GM19193 (cell line): ENCODE results near the gene TEF.

Source experiments
- POLR2A ChIP-seq: IDR thresholded peaks from 4 replicates; pipeline ENCODE4 v1.6.1; 2011; ENCODE audit not compliant: insufficient read depth, insufficient read length; ENCODE audit errors: extremely low read depth

Gene TEF

DNA sequence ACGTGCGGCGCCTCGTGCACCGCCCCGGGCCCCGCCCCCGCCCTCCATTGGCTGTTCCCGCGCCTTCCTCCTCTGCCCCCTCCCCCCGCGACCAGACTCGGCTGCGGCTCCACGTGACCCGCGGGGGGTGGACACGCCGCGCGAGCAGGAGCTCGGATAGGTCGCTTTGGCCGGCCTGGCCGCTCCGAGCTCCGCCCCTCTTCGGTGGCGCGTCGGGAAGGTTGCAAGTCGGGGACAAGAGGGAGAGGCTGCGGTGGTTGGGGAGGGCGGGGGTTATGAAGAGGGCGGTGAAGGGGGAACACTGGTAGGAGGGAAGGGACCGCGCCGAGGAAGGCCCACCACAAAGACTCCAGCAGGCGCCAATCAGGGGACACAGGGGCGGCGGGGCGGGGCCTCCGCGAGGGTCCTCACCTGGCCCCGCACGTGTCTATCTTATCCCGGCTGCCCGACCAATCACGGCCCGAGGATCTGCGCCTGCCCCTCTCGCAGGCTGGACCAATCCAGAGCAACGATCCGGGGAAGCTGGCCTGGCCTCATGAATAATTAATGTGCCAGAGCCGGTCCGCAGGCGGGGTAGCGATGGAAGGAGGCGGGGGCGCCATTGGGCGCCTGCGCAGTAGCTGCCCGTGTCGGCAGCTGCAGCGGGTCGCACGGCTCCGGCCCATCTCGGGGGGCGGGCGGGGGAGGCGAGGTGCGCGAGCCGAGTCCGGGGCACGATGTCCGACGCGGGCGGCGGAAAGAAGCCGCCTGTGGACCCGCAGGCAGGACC, at the start of gene TEF:
TSS of gene TEF (plus strand) at position 614 of the 769 bp plus-strand sequence. CDS start at position 717, 103 bp downstream.
- no peak for TF ChIP-seq POLR2A

GRCh38 chr22:41332217-41332939, 49.4 kb upstream of the TEF start:
- TF ChIP-seq POLR2A: no peak

- TF ChIP-seq POLR2A: no peak
These were observed 47.9 kb upstream of the TEF start for GRCh38 chr22:41333806-41334205.

DNA sequence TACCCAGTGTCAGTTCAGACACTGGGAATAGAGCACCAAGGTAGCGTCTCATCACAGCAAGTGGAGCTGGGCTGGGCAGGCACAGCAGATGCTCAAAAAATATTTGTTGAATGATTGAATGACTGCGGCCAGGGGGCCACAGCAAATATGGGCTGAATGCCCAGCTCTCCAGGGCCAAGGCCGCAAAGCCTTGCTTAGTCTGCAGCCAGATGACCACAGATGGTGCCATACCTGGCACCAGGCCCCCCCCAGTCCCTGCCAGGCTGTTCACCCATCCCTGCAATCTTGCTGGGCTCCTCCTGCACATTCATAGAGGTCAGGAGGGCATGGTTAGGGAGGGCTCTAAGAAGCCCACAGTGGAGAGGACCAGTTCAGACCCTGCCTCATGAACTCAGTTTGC, 47.5 kb upstream of the TEF start:
- TF ChIP-seq POLR2A: no peak

DNA sequence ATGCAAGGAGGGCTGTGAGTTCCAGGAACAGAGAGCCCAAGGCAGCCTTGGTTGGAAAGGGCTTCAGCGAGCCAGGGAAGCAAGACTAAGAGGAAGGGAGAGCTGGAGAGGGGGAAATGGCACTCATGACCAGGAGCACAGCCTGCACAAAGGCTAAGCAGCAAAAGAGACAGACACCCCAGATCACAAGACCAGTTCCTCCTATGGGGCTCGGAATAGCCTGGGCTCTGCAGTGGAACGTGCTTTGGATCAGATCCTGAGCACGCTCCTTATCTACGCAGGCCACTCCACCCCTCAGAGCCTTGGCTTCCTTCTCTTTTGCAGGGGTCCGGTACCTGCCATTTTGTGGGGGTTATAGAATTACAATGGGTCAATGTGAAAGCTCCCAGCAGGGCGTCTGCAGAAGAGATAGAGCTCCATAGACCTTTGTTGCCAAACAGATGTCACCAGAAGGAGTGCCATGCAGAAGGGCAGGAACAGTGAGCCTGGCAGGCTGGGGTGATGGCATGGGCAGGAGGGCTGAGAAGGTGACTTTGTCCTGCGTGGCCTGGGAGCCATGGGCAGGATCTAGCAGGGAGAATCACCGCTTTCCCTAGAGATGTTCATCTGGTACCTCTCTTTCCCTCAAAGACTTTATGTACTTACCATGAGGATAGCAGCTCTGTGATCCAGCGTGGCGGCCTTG, 46.6 kb upstream of the TEF start:
- TF ChIP-seq POLR2A: no peak

DNA sequence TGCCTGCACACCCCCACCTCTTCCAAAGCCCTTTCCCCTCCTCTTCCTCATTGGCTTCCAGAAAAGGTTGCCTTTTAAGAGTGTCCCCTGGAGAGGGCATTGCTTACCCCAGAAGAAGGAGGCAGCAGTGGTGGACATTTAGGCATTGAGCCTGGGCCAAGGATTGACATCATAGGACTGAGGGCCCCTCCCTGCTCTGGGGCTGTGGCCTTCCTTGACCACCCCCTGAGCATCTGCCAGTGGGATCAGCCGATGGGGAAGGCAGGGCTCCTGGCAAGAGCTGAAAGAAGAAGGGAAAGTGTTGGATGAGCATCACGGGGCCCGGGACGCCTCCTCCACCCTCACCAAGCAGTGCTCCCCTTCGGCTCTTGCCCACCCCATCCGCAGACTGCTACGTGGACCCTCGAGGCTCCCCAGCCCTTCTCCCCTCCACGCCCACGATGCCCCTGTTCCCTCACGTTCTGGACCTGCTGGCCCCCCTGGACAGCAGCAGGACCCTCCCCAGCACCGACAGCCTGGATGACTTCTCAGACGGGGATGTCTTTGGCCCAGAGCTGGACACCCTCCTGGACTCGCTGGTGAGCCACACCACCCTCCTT, 43.0 kb upstream of the TEF start:
- no peak for TF ChIP-seq POLR2A

- no peak for TF ChIP-seq POLR2A
These were observed 41.9 kb upstream of the TEF start for GRCh38 chr22:41339823-41340222.

GRCh38 chr22:41340357-41340756, 41.4 kb upstream of the TEF start:
- TF ChIP-seq POLR2A: no peak

DNA sequence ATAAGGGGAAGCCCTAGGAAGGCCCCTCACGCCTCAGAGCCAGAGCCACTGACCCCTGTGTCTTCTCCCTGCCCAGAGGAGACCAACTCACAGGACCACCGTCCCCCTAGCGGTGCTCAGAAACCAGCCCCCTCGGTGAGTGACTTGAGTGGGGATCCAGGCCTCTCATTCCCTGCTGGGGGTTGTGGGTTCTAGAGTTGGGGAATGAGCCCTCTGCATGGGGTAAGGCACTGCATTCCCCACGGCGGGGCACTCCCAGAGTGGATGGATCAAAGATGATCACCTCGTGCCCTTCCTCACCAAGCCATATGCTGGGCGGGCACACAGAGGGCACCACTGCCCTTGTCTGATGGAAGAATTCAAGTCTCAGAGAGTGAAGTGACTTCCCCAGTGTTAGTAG, 40.7 kb upstream of the TEF start:
- TF ChIP-seq POLR2A: no peak

GRCh38 chr22:41341990-41342389, 39.8 kb upstream of the TEF start:
- TF ChIP-seq POLR2A: no peak

- no peak for TF ChIP-seq POLR2A
These were observed 38.4 kb upstream of the TEF start for GRCh38 chr22:41343300-41343699.

DNA sequence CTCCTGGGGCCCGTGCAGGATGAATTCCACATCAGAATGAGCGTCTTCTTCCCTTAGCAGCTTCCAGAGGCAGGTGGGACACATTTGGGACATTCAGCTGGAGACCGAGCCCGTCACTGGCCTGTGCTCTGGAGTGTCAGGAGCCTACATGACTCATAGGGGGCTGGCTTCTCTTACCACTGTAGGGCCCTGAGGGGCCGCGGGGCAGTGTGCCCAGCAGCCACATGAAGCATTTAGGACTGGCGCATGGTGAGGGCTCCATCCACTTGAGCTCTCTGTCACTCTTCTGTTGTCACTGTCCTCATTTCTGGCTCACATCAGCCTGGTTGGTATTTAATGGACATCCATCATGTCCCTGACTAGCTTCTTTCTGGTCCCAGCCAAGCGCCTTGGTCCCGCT, 38.0 kb upstream of the TEF start:
- no peak for TF ChIP-seq POLR2A

DNA sequence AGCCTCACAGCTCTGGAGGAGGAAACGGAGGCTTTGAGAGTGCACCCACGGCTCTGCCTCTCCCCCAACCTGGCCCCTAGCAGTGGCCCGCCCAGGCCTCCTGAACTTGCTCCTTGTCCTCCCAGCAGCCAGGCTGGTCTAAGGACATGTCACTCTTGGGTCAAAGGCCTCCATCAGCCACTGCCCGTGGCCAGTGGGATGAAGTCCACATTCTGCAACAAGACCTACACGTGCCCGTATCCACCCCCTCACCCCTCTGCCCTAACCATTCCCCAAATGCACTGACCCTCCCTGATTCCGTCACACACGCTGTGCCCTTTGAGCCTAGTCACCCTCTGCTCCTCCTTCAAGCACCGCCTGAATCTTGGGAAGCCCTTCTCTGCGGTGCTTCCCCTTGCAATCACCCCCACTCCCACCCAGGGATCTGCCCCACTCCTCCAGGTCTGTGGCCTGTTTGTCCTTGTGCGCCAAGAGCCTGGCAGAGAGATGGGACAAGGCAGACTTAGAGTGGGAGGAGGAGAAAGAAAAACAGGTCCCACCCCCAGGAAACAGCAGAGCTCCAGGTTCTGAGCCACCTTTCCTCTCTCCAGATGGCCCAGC, 37.5 kb upstream of the TEF start:
- TF ChIP-seq POLR2A: no peak

DNA sequence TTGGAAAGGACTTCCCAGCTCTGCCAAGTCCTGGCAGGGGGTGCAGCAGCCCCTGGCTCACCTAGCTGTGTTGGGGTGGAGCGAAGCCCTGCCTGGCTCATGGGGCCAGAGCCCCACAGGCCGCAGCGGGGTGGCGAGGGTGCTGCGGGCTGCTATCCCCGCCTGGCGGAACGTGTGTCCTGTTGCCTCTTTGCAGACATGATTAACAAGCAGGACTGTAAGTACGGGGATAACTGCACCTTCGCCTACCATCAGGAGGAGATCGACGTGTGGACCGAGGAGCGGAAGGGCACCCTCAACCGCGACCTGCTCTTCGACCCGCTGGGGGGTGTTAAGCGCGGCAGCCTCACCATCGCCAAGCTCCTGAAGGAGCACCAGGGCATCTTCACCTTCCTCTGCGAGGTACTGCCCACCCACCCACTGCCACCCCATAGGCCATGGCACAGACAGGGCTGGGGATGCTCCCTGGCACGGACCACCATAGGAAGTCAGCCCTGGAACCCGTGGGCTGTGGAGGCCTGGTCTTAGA, 35.9 kb upstream of the TEF start:
- TF ChIP-seq POLR2A: no peak
